22Rv1 (cell line): ENCODE measurements around the gene MAP7D2.

Experiments used
- ZFX ChIP-seq: fragments of 450-650 bp; IDR thresholded peaks from 2 replicates; pipeline ENCODE4 v1.6.1; 2017; ENCODE audit warnings: antibody characterized with exemption, borderline replicate concordance
- TF ChIP-seq, protein P1 (sequence below): fragments of 450-650 bp; IDR thresholded peaks from 2 replicates; pipeline ENCODE4 v1.5.1; 2017; ENCODE audit warnings: mild to moderate bottlenecking

DNA sequence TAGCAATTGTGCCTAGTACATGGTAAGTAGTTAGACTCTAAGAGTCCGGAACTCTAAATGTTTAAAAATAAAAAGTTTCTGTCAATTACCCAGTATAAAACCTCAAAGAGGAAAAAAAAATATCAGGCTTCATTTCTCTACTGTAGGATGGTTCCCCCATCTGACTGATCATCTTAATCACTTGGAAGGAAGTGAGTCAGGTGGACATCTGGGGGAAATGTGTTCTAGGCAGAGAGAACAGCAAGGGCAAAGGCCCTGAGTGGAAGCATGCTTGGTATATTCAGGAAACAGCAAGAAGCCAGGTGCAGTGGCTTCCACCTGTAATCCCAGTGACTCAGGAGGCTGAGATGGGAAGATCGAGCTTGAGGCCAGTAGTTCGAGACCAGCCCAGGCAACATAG, 27.8 kb upstream of the MAP7D2 start:
- TF ChIP-seq, protein P1, sequence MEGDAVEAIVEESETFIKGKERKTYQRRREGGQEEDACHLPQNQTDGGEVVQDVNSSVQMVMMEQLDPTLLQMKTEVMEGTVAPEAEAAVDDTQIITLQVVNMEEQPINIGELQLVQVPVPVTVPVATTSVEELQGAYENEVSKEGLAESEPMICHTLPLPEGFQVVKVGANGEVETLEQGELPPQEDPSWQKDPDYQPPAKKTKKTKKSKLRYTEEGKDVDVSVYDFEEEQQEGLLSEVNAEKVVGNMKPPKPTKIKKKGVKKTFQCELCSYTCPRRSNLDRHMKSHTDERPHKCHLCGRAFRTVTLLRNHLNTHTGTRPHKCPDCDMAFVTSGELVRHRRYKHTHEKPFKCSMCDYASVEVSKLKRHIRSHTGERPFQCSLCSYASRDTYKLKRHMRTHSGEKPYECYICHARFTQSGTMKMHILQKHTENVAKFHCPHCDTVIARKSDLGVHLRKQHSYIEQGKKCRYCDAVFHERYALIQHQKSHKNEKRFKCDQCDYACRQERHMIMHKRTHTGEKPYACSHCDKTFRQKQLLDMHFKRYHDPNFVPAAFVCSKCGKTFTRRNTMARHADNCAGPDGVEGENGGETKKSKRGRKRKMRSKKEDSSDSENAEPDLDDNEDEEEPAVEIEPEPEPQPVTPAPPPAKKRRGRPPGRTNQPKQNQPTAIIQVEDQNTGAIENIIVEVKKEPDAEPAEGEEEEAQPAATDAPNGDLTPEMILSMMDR: no peak
- TF ChIP-seq ZFX: no peak
